HCT116 (cell line): Measurements from ENCODE around the gene KRI1. TPM values are rescaled to one million over a fixed set of nuclear protein-coding genes. Genes with fewer than 3 reads are reported as not detected.

ENCODE experiments used
- ATAC-seq: fragments of 200-7000 bp; cut with Tn5 transposase; 2 replicates; pipeline ENCODE4 v1.9.1; 2020; ENCODE audit warnings: mild to moderate bottlenecking, moderate library complexity
- BruUV-seq: library from RNA; stranded (reverse); fragments of 400-500 nt; replicated peaks from 2 replicates; lab custom pipeline; 2021; lab: Mats Ljungman, UMichigan
- CTCF ChIA-PET: fragments of 300-600 bp; sonication (Branson Sonifier 250); formaldehyde crosslinking; loops from one replicate; lab custom pipeline; 2021; ENCODE audit warnings: antibody characterized with exemption; lab: Charles Lee
- POLR2A ChIA-PET: fragments of 300-600, 350-600 bp; sonication (Branson Sonifier 250); formaldehyde crosslinking; loops from one replicate; lab custom pipeline; 2021; ENCODE audit warnings: antibody characterized with exemption; lab: Charles Lee
- RAD21 ChIA-PET, 2 experiments: fragments of 300-600 bp; sonication (Branson Sonifier 250); formaldehyde crosslinking; loops; one replicate each; lab custom pipeline; 2023; ENCODE audit warnings: low total read pairs in 2 of 2; ENCODE audit not compliant: uncharacterized antibody in 2 of 2, unreplicated experiment in 2 of 2, low non-redundant PET in 1 of 2; lab: Charles Lee
- DNase-seq: peaks from one replicate; pipeline ENCODE4 v3.0.0-alpha.2; 2010; ENCODE audit warnings: low read depth, low spot score
- H2AFZ ChIP-seq: fragments of 200-600 bp; shearing (Covaris generic), sonication (generic); 2 replicates; pipeline ENCODE4 v1.6.1; 2017; ENCODE audit warnings: low read depth, mixed run types, mixed read lengths, antibody characterized with exemption, low read length; ENCODE audit not compliant: poor library complexity, severe bottlenecking
- H3K27ac ChIP-seq: 2 replicates; pipeline ENCODE4 v1.5.1; 2012; ENCODE audit warnings: low read depth, low read length
- H3K27me3 ChIP-seq: fragments of 200-600 bp; sonication (generic); 2 replicates; pipeline ENCODE4 v1.6.1; 2016; ENCODE audit warnings: mixed run types, low read length, mixed read lengths; ENCODE audit not compliant: insufficient read depth
- H3K36me3 ChIP-seq, 2 experiments: fragments of 200-500 bp in 1 of 2; fragments of 200-600 bp in 1 of 2; sonication (Bioruptor generic) in 1 of 2; sonication (generic) in 1 of 2; 2 replicates each; pipeline versions ENCODE4 v1.5.1 to v1.6.1; 2014 to 2016; ENCODE audit warnings: low read length in 2 of 2, inconsistent platforms in 1 of 2, mixed read lengths in 1 of 2, mixed run types in 1 of 2; ENCODE audit not compliant: insufficient read depth in 2 of 2, control insufficient read depth in 1 of 2
- H3K4me1 ChIP-seq, 2 experiments: fragments of 200-600 bp in 1 of 2; sonication (generic) in 1 of 2; 2 replicates each; pipeline versions ENCODE4 v1.5.1 to v1.6.1; 2012 to 2017; ENCODE audit warnings: low read length in 2 of 2, inconsistent platforms in 1 of 2, mild to moderate bottlenecking in 1 of 2, mixed read lengths in 1 of 2, mixed run types in 1 of 2, moderate library complexity in 1 of 2; ENCODE audit not compliant: insufficient read depth in 2 of 2, control insufficient read depth in 1 of 2
- H3K4me2 ChIP-seq: fragments of 200-600 bp; sonication (generic); 2 replicates; pipeline ENCODE4 v1.6.1; 2017; ENCODE audit warnings: mixed run types, low read length, mixed read lengths
- H3K4me3 ChIP-seq, 2 experiments: fragments of 200-600 bp in 1 of 2; sonication (generic) in 1 of 2; replicated peaks in 1 of 2; 2 replicates each; pipeline ENCODE4 v1.5.1; 2011 to 2016; ENCODE audit warnings: low read length in 2 of 2, control low read depth in 1 of 2, low read depth in 1 of 2, mild to moderate bottlenecking in 1 of 2, mixed read lengths in 1 of 2, mixed run types in 1 of 2
- H3K79me2 ChIP-seq: fragments of 200-600 bp; sonication (generic); 2 replicates; pipeline ENCODE4 v1.6.1; 2017; ENCODE audit warnings: mild to moderate bottlenecking, mixed run types, low read length, moderate library complexity, mixed read lengths; ENCODE audit not compliant: insufficient read depth
- H3K9ac ChIP-seq: fragments of 200-600 bp; sonication (generic); 2 replicates; pipeline ENCODE4 v1.6.1; 2016; ENCODE audit warnings: low read length, mixed read lengths
- H3K9me2 ChIP-seq: fragments of 200-600 bp; sonication (generic), shearing (Covaris generic); 2 replicates; pipeline ENCODE4 v1.6.1; 2017; ENCODE audit warnings: mixed run types, mild to moderate bottlenecking, moderate library complexity; ENCODE audit not compliant: insufficient read depth
- H3K9me3 ChIP-seq, 2 experiments: fragments of 200-500 bp in 1 of 2; fragments of 200-600 bp in 1 of 2; sonication (Bioruptor generic) in 1 of 2; sonication (generic) in 1 of 2; 2 replicates each; pipeline ENCODE4 v1.6.1; 2014 to 2017; ENCODE audit warnings: low read length in 2 of 2, mixed read lengths in 2 of 2, inconsistent platforms in 1 of 2, low read depth in 1 of 2, mild to moderate bottlenecking in 1 of 2, mixed run types in 1 of 2, moderate library complexity in 1 of 2; ENCODE audit not compliant: control insufficient read depth in 1 of 2, insufficient read depth in 1 of 2
- H4K20me1 ChIP-seq: fragments of 200-600 bp; sonication (generic), shearing (Covaris generic); 2 replicates; pipeline ENCODE4 v1.6.1; 2017; ENCODE audit warnings: mixed run types, mild to moderate bottlenecking, moderate library complexity; ENCODE audit not compliant: insufficient read depth
- CBX3 ChIP-seq: IDR thresholded peaks from 2 replicates; pipeline ENCODE4 v1.6.1; 2012; ENCODE audit warnings: low read depth
- CEBPB ChIP-seq: IDR thresholded peaks from 2 replicates; pipeline ENCODE4 v1.6.1; 2012; ENCODE audit warnings: low read depth
- ELF1 ChIP-seq: IDR thresholded peaks from 2 replicates; pipeline ENCODE4 v1.6.1; 2012; ENCODE audit warnings: low read depth, borderline replicate concordance
- EZH2 ChIP-seq: fragments of 200-600 bp; sonication (generic); IDR thresholded peaks from 2 replicates; pipeline ENCODE4 v1.6.1; 2017; ENCODE audit warnings: antibody characterized with exemption, mixed run types
- EZH2phosphoT487 ChIP-seq: fragments of 200-600 bp; IDR thresholded peaks from 2 replicates; pipeline ENCODE4 v1.6.1; 2018; ENCODE audit warnings: antibody characterized with exemption, borderline replicate concordance
- JUND ChIP-seq: IDR thresholded peaks from 2 replicates; pipeline ENCODE4 v1.6.1; 2012
- POLR2A ChIP-seq: IDR thresholded peaks from 2 replicates; pipeline ENCODE4 v1.7.0; 2011; ENCODE audit warnings: borderline replicate concordance; ENCODE audit not compliant: insufficient read depth, insufficient read length; ENCODE audit errors: extremely low read depth
- POLR2AphosphoS5 ChIP-seq: IDR thresholded peaks from 2 replicates; pipeline ENCODE4 v1.6.1; 2011; ENCODE audit warnings: mild to moderate bottlenecking, low read depth, low read length, moderate library complexity
- RAD21 ChIP-seq: IDR thresholded peaks from 2 replicates; pipeline ENCODE4 v1.6.1; 2012; ENCODE audit warnings: low read depth, mild to moderate bottlenecking
- SIN3A ChIP-seq: IDR thresholded peaks from 2 replicates; pipeline ENCODE4 v1.6.1; 2012; ENCODE audit warnings: low read depth
- SP1 ChIP-seq: IDR thresholded peaks from 2 replicates; pipeline ENCODE4 v1.6.1; 2012; ENCODE audit warnings: low read depth
- TCF7L2 ChIP-seq: IDR thresholded peaks from 2 replicates; pipeline ENCODE4 v1.7.0; 2011; ENCODE audit warnings: borderline replicate concordance, inconsistent platforms; ENCODE audit not compliant: insufficient read depth, insufficient read length; ENCODE audit errors: extremely low read depth
- YY1 ChIP-seq: IDR thresholded peaks from 2 replicates; pipeline ENCODE4 v1.6.1; 2011; ENCODE audit warnings: low read length, low read depth, moderate library complexity, mild to moderate bottlenecking; ENCODE audit not compliant: insufficient replicate concordance; ENCODE audit errors: extremely low read depth
- ZFX ChIP-seq: fragments of 450-650 bp; IDR thresholded peaks from 2 replicates; pipeline ENCODE4 v1.6.1; 2017
- intact Hi-C: fragments of 100-400 bp; cut with micrococcal nuclease; formaldehyde crosslinking; loops from 2 replicates; pipeline ENCODE4 v1.10.0; 2022
- total RNA-seq: library from RNA; stranded (reverse); gene quantifications from one replicate; pipeline ENCODE4 v1.2.1, GENCODE V29; 2021; ENCODE audit not compliant: unreplicated experiment
- TF ChIP-seq, protein P1 (sequence below): IDR thresholded peaks from 2 replicates; pipeline ENCODE4 v1.6.1; 2012; ENCODE audit warnings: low read depth
- TF ChIP-seq, protein P2 (sequence below), 3 experiments: fragments of 200-600 bp in 1 of 3; sonication (generic) in 1 of 3; IDR thresholded peaks in 2 of 3; conservative IDR thresholded peaks in 1 of 3; 2 replicates each; pipeline ENCODE4 v1.5.1; 2012 to 2017; ENCODE audit warnings: low read depth in 2 of 3, low read length in 2 of 3, antibody characterized with exemption in 1 of 3, borderline replicate concordance in 1 of 3, control low read depth in 1 of 3, mild to moderate bottlenecking in 1 of 3, mixed read lengths in 1 of 3, mixed run types in 1 of 3, moderate library complexity in 1 of 3; ENCODE audit not compliant: insufficient read depth in 1 of 3
- TF ChIP-seq, protein P3 (sequence below): IDR thresholded peaks from 2 replicates; pipeline ENCODE4 v1.6.1; 2012

KRI1 gene
- total RNA-seq, 1 experiment from 2014 or later = 44.0 TPM

DNA sequence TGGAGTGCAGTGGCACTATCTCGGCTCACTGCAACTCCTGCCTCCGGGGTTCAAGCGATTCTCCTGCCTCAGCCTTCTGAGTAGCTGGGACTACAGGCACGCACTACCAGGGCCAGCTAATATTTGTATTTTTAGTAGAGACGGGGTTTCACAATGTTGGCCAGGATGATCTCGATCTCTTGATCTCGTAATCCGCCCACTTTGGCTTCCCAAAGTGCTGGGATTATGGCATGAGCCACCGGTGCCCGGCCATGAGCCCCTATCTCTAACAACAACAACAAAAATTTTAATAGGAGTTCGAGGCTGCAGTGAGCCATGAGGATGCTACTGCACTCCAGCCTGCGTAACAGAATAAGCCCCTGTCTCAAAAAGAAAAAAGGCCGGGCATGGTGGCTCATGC is 16.3 kb upstream of the KRI1 start:
- intact Hi-C loops = loop anchor here (5.0 kb wide), 1 partner anchor 45 kb away; the partner anchor contains the start of gene SLC44A2
- Histone ChIP-seq H3K4me1 (peaks cover 5 to 20% of the 10 kb centered on the region in 2 experiments; a peak in 3 of 4 replicates), H3K9me2 (no peaks in the 10 kb centered on the region), H3K4me2 (no peak overlapping the region), H3K27me3 (no peaks in the 10 kb centered on the region), H3K4me3 (no peak overlapping the region), H4K20me1 (no peaks in the 10 kb centered on the region), H3K27ac (no peak overlapping the region), H2AFZ (no peak overlapping the region), H3K79me2 (peaks cover 4% of the 10 kb centered on the region; the same call in 1 of the 2 replicates), H3K9ac (no peak overlapping the region), H3K9me3 (no peaks in the 10 kb centered on the region), H3K36me3 (peaks cover 9 to 14% of the 10 kb centered on the region in 2 experiments; a peak in 3 of 4 replicates)
- DNase-seq = no peak
- TF ChIP-seq JUND = no peak
- TF ChIP-seq ELF1 = no peak
- TF ChIP-seq RAD21 = no peak
- TF ChIP-seq, protein P1, sequence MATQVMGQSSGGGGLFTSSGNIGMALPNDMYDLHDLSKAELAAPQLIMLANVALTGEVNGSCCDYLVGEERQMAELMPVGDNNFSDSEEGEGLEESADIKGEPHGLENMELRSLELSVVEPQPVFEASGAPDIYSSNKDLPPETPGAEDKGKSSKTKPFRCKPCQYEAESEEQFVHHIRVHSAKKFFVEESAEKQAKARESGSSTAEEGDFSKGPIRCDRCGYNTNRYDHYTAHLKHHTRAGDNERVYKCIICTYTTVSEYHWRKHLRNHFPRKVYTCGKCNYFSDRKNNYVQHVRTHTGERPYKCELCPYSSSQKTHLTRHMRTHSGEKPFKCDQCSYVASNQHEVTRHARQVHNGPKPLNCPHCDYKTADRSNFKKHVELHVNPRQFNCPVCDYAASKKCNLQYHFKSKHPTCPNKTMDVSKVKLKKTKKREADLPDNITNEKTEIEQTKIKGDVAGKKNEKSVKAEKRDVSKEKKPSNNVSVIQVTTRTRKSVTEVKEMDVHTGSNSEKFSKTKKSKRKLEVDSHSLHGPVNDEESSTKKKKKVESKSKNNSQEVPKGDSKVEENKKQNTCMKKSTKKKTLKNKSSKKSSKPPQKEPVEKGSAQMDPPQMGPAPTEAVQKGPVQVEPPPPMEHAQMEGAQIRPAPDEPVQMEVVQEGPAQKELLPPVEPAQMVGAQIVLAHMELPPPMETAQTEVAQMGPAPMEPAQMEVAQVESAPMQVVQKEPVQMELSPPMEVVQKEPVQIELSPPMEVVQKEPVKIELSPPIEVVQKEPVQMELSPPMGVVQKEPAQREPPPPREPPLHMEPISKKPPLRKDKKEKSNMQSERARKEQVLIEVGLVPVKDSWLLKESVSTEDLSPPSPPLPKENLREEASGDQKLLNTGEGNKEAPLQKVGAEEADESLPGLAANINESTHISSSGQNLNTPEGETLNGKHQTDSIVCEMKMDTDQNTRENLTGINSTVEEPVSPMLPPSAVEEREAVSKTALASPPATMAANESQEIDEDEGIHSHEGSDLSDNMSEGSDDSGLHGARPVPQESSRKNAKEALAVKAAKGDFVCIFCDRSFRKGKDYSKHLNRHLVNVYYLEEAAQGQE = no peak
- TF ChIP-seq, protein P2, sequence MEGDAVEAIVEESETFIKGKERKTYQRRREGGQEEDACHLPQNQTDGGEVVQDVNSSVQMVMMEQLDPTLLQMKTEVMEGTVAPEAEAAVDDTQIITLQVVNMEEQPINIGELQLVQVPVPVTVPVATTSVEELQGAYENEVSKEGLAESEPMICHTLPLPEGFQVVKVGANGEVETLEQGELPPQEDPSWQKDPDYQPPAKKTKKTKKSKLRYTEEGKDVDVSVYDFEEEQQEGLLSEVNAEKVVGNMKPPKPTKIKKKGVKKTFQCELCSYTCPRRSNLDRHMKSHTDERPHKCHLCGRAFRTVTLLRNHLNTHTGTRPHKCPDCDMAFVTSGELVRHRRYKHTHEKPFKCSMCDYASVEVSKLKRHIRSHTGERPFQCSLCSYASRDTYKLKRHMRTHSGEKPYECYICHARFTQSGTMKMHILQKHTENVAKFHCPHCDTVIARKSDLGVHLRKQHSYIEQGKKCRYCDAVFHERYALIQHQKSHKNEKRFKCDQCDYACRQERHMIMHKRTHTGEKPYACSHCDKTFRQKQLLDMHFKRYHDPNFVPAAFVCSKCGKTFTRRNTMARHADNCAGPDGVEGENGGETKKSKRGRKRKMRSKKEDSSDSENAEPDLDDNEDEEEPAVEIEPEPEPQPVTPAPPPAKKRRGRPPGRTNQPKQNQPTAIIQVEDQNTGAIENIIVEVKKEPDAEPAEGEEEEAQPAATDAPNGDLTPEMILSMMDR (IDR thresholded peaks at IDR 0.05 in 2 of 3, conservative IDR thresholded peaks at IDR 0.05 in 1 of 3; ENCODE audit: borderline replicate concordance in 1 of 3, insufficient read depth in 1 of 3, low read depth in 2 of 3, low read length in 2 of 3) = no peak
- no peak for TF ChIP-seq ZFX
- no peak for TF ChIP-seq SP1
- TF ChIP-seq, protein P3, sequence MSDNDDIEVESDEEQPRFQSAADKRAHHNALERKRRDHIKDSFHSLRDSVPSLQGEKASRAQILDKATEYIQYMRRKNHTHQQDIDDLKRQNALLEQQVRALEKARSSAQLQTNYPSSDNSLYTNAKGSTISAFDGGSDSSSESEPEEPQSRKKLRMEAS = no peak
- TF ChIP-seq POLR2AphosphoS5 = no peak
- TF ChIP-seq CBX3 = no peak
- no peak for TF ChIP-seq EZH2phosphoT487
- TF ChIP-seq TCF7L2 = no peak
- TF ChIP-seq SIN3A = no peak
- no peak for TF ChIP-seq CEBPB
- no peak for TF ChIP-seq YY1
- TF ChIP-seq POLR2A = no peak
- TF ChIP-seq EZH2 = no peak
- POLR2A ChIA-PET = interaction anchor here (1.6 kb wide), 1 partner anchor 62 kb away, joined by 4 read pairs; no protein-coding TSS in a partner anchor
- no TSS peak for BruUV-seq
- RAD21 ChIA-PET = interaction anchor here (0.7 to 3.5 kb wide), 5 partner anchors 22 to 118 kb away, joined by 5 to 31 read pairs (median 6); no protein-coding TSS in a partner anchor
- ATAC-seq = no peak
- CTCF ChIA-PET = interaction anchor here (0.7 to 3.0 kb wide), 8 partner anchors 8 to 119 kb away, joined by 3 to 114 read pairs (median 3); partner anchors contain the start of gene QTRT1
